Lung microvascular endothelial cell (primary cell): ENCODE measurements around the gene TARS2. TPM values are rescaled to one million over a fixed set of nuclear protein-coding genes. Genes with fewer than 3 reads are reported as not detected.

Source experiments
- DNase-seq, 2 donors: peaks; one replicate each; pipeline versions ENCODE4 v3.0.0 to v3.0.0-alpha.2; 2010; ENCODE audit warnings: low read depth in 2 of 2
- total RNA-seq: library from RNA; depleted of rRNA; stranded (reverse); fragments of >200 nt; gene quantifications from 2 replicates; pipeline ENCODE4 v1.2.1, GENCODE V29; 2014

TARS2 gene
- total RNA-seq, 1 donor from 2014 or later: 8.7 TPM

DNA sequence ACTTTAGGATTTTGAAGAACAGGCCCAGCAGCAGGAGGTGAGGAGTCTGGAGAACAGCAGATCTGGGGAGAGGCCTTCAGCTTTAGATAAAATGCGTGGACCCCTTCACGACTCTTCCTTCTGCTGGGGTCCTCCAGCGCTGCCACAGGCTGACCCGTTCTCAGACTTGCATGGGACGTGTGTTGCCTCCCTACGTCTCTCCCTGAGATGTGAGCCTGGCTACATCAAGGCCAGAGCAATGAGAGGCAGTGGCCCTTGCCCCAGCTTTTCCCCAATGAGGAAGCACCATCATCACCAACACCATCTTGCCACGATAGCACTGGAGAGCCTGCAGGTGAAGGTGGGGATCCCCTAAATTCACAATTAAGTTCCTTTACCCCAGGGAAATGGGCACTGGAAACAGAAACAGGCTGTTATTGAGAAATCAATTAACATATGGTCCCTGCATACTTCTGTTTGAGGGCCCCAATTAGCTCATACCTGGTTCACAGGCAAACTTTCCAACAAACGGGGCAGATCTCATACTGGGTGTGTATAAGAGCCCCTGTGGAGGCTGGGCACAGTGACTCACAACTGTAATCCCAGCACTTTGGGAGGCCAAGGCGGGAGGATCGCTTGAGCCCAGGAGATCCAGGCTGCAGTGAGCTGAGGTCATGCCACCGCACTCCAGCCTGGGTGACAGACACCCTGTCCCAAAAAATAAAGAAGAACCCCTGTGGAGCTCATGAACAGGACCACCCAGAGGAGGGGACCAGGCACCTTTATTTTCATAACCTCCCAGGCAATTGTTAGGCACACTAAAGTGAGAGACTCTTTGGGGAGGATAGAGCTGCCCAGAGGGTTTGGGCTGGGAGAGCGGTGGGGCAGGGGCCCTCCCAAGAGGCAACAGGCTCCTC lies 49.9 kb downstream of the TARS2 start:
- no peak for DNase-seq

DNA sequence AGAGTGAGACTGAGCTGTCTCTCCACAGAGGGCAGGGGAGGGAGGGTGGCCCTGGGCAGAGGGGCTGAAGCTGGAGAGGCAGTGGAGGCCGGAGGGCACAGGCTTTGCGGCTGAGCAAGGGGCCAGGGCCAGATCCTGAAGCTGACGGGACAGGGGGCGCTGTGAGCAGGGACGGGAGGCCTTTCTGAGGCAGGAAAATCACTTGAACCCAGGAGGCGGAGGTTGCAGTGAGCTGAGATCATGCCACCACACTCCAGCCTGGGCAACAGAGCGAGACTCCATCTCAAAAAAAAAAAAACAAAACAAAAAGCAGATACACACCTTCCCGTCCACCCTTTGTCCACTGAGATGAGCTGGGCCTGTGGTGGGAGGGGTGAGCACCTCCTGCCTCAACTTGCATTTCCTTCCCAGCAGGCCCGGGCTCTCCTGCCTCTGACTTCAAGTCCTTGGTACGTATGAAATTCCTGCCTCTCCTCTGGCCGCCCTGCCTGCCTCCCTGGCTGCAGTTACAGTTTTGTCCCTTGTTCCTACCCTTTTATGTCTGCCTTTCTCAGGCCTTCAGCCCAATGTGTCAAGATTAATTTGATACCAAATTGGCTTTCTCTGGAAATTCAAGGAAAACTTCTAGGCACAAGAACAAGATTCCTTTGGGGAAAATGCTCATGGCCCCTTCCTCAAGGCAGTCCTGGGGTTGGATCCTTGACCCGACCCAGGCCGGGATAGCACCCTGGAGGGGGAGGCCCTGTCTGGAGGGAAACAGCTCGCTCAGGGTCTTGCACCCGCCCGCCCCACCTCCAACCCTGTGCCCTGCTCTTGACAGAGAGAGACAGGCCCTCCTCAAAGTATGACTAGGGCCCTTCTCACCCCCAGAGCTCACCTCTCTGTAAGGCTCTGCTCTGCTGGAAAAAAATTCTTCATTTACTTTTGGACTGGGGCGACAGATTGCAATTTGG lies 50.8 kb downstream of the TARS2 start:
- DNase-seq: no peak

DNA sequence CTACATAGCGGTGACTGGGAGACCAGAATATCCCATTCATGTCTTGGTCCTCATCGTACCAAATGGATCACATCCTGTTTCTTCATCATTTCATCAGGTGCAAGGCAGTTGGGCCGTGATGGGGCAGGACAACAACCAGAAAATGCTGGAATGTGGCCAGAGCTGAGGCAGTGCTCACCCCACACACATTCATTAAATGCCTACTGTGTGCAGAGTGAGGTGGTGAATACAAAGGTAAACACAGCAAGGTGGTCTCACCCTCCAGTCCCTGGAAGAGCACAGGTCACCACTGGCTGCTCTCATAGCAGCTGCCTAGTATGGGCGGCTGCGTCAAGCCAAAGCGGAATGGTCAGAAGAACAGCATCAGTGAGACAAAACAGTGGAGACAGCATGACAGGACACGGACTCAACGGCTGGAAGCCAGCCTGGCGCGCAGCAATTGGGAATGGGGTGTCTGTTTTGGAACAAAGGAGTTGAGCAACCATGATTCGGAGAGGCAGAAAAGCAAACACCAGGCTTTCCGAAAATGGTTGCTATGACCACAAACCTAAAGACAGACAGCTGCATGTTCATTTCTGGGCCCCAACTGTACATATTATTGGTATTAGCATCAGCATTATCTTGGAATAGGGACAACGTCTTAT lies 56.4 kb downstream of the TARS2 start:
- DNase-seq: no peak

DNA sequence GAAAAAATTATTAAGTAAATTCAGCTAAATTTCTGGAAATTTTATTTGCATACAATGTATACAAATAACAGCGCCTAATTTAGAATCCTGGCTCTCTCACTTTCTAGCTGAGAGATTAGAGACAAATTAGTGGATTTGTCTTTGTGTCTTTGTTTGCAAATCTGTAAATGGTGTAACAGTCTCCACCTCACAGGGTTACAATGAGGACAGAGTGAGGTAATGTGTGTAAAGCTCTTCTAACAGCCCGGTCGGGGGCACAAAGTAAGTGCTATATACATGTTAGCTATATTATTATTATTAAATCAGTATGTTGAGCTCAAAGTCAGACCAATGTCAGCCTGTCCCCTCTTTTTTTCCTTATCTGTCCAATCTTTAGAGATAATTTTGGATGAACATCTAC lies 57.0 kb downstream of the TARS2 start:
- no peak for DNase-seq

DNA sequence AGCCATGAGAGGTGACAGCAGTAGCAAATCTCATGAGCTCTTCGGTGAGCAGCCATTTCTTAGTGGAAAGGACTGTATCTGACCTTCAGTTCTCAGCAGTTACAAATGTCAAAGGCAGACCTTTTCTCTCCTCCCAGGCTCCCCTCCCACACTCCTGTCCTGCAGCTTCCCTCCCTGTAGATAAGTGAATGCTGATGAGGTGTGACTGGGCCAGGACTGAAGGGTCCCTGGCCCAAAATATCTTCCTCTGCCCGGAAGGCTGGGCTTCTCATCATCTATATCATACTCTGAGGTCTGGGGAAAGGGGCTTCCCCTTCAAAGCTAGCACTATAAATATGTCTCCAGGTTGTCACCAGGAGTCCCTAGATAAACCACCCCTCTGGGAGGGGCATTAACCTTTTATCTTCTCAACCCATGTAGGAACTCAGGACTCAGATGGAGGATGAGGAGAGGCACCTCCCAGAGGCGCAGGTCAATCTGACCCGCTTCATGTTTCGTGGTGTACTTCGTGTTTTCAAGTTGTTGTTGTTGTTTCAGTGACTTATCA lies 58.3 kb downstream of the TARS2 start:
- DNase-seq: no peak

DNA sequence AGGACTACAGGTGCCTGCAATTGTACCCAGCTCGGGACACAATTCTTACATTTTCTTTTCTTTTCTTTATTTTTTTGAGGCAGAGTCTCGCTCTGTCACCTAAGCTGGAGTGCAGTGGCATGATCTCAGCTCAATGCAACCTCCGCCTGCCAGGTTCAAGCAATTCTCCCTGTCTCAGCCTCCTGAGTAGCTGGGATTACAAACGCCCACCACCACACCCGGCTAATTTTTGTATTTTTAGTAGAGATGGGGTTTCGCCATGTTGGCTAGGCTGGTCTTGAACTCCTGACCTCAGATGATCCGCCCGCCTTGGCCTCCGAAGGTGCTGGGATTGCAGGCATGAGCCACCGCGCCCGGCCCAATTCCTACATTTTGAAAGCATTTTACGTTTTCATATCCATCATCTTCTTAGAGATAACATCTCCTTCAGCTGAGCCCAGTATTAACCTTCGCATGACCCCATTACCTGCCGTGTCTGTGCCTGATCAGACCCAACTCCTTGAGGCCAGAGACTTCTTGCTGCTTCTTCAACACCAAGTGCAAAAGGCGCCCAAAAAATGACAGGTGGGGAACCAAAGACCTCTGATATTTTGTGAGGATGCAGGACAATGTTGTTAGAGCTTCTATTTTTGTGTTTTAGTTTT lies 59.2 kb downstream of the TARS2 start:
- DNase-seq: no peak

DNA sequence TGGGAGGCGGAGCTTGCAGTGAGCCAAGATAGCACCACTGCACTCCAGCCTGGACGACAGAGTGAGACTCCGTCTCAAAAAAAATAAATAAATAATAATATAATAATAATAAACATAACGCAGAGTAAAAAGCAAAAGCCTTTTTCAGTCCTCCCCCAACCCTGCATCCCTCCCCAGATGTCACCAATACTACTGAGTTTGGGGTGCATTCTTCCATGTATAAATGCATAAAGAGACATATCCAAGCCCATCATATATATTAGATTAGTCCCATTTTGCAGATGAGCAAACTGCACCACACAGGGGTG lies 61.1 kb downstream of the TARS2 start:
- DNase-seq: no peak

DNA sequence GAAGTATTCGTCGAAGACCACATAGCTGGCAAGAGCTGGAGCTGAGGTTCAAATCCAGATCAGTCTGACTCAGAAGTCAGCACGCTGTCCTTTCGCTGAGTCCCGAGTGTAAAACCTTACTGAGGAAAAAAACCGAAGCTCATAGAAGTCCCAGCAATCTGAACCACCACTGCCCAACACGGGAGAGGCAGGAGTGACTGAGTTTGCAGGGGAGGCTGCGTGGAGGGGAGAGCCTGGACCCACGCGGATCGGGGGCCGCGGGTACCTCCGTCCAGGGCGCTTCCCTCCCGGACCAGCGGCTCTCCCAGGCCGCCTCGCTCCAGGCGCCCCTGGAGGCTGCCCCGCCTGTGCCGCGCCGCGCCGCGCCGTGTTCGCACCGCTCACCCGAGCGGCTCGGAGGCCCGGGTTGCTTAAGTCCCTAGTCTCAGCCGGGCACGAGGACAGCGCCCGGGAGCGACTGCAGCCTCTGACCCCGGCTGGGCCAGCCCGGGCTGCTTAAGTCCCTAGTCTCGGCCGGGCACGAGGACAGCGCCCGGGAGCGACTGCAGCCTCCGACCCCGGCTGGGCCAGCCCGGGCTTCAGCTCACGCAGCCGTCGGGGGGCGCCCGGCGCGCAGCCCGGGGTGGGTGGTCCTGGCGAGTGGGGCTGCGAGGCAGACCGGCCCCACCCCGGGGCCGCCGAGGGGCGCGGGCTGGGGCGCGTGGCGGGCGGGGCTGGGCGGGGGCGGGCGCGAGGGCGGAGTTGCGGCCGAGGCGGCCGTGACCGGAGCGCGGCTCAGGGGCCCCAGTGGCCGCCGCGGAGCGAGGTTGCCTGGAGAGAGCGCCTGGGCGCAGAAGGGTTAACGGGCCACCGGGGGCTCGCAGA lies 61.6 kb downstream of the TARS2 start, which contains the start of gene ADAMTSL4:
TSS of gene ADAMTSL4 (plus strand) at position 777 of the 864 bp plus-strand sequence. CDS start 2,881 bp downstream, outside the sequence.
- peak; percentile 58 to 67 for DNase-seq

DNA sequence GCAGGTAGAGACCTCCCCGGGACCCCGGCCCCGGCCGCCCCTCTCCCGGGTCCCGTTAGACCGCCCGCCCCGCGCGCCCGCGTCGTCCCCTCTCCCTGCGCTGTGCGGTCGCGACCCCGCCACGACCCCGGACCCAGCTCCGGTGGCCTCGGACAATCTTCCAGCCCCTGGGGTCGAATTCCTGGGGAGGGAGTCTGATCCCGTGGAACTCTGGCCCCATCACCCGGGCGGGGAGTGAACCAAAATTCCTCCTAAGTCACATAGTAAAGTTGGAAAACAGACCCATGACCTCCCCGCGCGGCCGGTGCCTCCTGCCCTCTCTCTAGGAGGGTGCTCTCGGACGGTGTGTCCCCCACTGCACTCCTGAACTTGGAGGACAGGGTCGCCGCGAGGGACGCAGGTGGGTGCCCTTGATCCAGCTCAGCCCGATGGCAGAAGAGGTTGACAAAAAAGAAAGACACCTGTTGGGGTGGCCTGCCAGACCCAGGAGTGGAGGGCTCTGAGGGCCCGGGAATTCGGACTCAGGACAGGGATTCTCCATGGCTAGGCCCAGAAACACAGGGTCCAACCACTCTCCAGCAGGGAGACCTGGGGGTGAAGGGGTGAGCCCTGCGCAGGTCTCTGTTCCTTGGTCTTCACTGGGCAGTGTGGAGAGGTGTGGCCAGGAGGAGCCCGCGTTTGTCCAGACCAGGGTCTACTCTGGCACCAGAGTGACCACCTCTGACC lies 62.4 kb downstream of the TARS2 start:
- peak; percentile 7 to 10 for DNase-seq

DNA sequence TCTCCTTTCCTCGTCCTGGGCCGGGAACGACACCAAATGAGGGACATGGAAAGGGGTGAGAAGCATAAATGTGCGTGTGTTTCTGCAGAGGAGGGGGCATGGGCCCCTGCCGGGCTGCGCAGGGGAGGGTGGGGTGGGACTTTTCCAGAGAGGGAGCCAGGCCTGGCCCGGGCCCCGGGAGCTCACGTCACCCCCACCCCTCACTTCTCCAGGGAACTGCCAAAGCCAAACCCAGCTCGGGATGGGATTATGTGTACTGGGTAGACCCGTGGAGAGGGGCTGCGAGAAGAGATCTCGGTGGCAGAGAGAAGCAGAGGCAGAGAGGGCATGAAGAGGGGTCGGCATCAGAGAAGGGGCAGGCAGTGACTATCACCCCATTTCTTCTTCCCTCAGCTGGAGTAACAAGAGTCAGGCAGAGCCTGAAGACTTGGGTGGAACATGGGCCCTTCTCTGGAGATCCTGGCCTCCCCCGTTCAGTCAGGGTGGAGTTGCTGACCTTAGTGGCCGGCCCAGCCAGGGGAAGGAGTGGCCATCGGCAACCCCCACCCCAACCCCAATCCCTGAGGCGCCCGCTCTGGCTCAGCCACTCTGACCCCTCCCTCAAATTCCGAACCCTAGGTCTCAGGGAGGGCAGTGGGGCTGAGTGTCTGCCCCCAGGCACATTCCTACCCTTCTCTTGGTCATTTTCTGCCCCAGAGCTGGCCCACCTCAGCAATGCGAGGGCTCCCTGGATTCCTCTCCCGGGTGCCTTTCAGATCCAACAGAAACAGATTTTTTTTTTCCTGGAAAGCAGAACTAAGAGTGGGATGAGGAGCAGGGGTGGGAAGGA lies 63.2 kb downstream of the TARS2 start:
- peak in 1 of 2 donors; percentile 24 for DNase-seq

DNA sequence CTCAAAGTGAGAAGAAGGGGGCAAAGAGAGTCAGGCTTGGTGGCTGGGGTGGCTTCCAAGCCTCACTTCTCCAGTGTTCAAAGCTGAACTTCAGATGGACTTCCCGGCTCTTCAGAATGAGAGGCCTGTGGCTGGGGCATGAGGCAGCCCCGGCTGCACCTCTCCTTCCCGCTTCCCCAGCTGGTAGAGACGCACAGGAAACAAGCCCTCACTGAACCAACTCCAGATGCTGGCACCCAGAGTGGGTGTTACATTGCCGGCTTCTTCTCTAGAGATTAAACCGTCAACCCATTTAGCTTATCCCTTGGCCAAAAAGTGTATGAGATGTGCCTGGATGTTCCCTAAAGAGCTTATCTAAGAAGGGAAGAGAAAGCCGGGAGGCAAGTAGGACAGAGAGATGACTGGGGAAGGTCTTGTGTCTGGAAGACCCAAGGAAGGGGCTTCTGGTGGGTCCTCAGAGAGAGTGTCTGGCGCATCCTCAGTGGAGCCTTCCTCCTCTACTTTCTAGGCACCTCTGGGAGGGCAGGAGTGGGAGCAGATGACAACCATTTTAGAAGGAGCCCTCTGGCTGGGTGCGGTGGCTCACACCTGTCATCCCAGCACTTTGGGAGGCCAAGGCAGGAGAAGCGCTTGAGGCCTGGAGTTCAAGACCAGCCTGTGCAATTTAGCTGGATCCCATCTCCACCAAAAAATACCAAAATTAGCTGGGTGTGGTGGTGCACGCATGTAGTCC lies 64.0 kb downstream of the TARS2 start:
- DNase-seq: peak in 1 of 2 donors; percentile 24

DNA sequence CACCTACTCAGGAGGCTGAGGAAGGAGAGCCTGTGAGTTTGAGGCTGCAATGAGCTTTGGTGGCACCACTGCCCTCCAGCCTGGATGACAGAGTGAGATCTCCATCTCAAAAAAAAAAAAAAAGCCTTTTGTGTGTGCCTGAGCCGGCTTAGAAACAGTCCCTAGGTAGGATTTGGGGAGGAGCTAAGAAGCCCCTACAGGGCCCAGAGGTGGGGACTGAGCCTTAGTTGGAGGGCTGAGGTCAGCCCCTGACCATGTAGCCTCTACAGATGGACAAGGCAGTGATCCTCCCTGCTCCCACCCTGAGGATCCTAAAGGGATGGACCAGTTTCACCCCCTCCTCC lies 64.5 kb downstream of the TARS2 start:
- DNase-seq: no peak

DNA sequence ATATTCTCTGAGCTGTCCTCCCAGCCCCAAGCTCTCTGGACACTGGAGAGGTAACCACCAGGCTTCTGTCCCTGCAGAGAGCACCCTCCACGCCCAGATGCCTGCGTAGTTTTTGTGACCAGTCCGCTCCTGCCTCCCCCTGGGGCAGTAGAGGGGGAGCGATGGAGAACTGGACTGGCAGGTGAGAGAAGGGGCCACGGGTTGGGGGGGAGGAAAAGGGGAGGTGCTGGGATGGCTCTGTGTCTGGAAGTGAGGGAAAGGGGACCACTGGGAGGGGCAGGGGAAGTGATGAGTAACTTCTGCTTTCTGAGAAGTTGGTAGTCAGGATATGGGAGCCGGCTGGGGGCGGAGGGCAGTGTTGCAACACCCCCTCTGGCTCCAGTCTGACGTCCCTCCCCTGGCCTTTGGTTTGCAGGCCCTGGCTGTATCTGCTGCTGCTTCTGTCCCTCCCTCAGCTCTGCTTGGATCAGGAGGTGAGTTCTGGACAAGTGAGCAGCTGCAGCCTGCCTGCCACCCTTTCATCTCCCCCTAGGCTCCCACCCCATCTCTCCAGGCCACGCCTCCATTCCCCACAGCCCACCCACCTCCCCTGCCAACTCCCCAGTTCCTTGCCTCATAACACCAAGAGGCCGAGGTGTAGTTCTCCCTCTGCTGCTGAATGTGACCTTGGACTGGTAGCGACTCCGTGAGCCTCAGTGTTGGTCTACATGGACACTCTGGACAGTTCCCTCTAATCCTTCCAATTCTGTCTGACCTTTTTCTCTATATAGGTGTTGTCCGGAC lies 65.1 kb downstream of the TARS2 start:
- DNase-seq: peak; percentile 65 to 86

DNA sequence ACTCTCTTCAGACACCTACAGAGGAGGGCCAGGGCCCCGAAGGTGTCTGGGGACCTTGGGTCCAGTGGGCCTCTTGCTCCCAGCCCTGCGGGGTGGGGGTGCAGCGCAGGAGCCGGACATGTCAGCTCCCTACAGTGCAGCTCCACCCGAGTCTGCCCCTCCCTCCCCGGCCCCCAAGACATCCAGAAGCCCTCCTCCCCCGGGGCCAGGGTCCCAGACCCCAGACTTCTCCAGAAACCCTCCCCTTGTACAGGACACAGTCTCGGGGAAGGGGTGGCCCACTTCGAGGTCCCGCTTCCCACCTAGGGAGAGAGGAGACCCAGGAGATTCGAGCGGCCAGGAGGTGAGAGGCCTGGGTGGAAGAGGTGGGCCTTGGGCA lies 65.7 kb downstream of the TARS2 start:
- peak in 1 of 2 donors; percentile 8 for DNase-seq

DNA sequence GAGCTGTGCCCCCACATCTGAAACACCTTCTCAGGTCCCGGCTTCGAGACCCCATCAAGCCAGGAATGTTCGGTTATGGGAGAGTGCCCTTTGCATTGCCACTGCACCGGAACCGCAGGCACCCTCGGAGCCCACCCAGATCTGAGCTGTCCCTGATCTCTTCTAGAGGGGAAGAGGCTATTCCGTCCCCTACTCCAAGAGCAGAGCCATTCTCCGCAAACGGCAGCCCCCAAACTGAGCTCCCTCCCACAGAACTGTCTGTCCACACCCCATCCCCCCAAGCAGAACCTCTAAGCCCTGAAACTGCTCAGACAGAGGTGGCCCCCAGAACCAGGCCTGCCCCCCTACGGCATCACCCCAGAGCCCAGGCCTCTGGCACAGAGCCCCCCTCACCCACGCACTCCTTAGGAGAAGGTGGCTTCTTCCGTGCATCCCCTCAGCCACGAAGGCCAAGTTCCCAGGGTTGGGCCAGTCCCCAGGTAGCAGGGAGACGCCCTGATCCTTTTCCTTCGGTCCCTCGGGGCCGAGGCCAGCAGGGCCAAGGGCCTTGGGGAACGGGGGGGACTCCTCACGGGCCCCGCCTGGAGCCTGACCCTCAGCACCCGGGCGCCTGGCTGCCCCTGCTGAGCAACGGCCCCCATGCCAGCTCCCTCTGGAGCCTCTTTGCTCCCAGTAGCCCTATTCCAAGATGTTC lies 66.3 kb downstream of the TARS2 start:
- DNase-seq: no peak

DNA sequence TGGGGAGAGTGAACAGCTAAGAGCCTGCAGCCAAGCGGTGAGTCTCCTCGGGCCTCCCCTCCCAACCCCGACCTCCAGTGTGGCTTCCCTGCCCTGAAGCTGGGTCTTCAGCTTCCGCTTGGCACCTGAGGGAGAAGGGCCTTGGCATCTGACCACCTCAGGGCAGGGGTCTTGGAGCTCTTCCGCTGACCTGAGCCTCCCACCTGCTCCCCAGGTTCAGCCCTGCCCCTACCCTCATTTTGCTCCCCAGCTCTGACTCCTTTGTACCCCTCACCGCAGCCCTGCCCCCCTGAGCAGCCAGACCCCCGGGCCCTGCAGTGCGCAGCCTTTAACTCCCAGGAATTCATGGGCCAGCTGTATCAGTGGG lies 66.8 kb downstream of the TARS2 start:
- no peak for DNase-seq
